GM19023 (cell line): ENCODE data around the gene SH3D19.

ENCODE experiments used
- ATAC-seq: cut with Tn5 transposase; IDR thresholded peaks from one replicate; pipeline ENCODE4 v1.9.1; 2021; ENCODE audit warnings: mild to moderate bottlenecking, moderate library complexity; ENCODE audit not compliant: unreplicated experiment

SH3D19 gene

DNA sequence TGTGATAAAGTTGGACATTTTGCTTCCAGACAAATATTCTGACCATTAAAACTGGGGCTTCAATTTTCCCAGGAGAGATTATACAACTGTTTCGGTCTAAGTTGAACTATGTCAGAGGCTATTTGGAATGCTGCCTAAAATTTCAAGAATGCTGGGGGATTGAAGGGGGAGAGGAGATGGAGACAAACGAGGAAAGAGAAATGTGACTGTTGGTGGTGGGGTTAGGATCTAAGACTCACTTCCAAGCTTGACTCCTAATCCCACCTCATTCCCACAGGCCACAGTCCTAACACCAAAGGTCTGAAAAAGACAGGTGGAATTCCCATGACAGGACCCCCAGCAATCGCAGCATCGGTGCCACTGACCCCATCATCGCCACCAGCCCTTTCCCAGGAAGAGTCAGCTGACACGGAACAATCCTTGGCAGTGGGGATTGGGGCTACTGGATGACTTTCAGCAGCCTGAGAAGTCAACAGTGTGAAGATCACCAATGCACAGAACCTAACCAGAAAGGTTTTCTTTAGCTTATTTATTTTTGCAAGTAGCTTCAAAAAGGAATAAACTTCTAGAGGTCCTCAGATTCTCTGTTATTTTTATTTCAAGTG lies 122.5 kb downstream of the SH3D19 start:
- ATAC-seq = no peak

- ATAC-seq = no peak
Observed at GRCh38 chr4:151202381-151202780, 123.0 kb downstream of the SH3D19 start.

DNA sequence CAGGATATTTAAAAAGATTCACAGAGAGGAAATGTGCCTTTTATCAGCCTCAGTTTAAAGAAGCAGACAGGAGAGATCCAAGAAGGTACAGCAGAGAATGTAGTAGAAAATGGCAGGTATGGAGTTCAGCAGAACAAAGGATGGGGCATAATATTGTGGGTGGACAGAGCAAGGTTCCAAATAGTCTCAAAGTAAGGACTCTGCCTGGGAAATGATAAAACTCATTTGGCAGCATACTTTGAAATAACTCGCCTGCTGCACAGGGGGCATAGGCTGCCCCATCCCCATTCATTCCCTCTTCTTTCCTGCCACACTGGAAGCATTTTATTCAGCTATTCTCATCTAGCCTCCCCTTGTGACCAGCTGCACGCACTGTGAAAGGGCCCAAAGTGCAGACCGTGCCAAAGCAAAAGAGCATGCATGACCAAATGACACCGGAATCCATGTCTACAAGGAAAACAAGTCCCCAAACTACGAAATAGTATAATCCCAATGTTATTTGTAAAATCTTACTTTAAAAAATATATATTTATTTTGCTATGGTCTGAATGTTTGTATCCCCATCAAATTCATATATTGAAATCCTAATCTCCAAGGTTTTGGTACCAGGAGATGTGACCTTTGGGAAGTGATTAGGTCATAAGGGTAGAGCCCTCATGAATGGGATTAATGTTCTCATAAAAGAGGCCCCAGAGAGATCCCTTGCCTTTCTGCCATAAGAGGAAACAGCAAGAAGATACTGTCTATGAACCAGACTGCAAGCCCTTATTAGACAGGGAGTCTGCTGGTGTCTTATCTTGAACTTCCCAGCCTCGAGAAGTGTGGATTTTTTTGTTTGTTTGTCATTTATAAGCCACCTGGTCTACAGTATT lies 125.8 kb downstream of the SH3D19 start:
- ATAC-seq = no peak

DNA sequence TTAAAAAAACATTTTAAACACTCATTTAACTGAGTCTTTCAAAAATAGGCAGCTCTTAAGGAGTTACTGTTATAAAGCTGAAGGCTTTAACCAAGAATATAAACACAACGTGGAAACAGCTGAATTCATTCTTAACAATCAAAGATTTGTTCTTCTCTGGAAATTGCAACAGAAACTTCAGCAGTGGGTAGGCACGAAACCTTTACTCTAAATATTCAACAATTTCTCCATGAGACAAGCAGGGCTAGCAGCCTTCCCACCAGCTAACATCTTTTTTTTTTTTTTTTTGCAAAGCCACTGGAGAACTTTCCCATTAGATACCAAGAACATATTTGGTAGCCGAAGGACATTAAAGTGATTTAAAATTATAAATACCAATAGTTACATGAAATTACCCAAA lies 126.7 kb downstream of the SH3D19 start:
- ATAC-seq = no peak

DNA sequence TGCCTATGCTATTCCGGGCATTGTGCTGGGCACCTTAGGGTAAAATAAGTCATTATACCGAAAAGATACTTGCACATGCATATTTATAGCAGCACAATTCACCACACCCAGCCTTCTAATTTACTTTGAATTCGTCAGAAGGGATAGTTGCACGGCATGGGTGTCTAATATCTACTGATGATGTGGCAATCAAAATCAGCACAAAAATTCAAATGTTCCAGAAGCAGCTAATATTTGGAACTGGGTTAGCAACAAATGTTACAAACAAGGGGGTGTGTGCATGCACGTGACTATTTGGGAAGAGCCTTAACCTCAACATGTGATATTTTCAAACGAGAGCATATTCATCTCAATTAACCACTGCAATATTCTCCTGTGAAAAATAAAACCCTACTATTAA lies 128.2 kb downstream of the SH3D19 start:
- no peak for ATAC-seq

DNA sequence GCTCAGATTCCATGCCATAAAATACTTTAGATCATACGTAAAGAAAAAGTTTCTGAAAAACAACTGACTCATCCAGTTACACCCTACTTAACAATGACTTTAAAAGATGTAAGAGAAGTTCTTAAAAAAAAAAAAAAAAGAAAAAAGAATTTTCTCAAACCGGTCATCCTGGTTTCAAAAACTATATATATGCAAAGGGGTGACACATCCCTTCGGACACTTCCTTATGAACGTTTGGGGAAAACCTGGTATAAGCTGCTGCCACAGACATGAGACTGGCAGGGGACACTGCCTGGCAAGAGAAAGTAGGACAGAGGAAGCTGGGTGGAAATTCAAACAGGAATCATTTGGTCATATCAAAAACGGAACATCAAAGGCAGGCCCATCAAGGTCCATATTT lies 129.6 kb downstream of the SH3D19 start:
- ATAC-seq = no peak

GRCh38 chr4:151193414-151193813 lies 132.0 kb downstream of the SH3D19 start:
- ATAC-seq = no peak

- ATAC-seq = no peak
Observed at GRCh38 chr4:151192556-151193235, 132.7 kb downstream of the SH3D19 start.

DNA sequence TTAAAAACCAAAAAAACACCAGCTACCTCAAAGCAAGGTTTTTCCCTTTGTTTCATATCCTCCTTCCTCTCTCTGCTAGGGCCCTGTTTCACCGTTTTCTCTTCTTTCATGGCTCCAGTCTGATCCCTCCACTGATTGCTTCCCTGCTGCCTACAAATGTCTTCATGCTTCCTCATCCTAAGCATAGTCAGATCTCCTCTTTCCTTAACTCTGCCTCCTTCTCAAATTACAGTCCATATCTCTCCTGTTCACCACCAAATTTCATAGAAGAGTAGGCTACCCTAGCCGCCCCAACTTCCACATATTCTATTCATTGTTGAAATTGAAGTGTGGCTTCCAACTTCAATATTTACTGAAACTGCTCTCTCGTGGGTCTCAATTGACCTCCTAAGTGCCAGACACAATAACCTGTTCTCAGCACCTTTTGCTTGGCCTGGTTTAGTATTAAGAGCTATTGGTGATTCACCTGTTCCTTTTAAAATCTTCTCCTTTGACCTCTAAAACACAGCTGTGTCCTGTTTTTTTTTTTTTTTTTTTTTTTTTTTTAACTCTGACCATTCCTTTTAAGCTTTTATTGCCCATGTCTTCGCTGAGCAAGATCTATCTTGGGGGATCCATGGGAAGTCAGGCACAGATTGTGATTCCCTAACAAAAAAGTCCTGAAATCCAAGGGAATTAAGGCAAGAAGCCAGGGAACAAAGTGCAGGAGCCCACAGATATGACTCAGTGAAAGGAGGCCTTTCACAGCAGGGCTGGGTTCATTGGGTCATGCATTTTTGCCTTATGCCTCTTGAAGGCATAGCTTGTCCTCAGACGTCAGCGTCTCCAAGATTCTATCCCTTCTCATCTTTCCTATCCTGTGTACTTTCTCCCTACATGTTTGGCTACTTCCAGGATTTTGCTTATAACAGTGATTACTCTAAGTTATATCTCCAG lies 140.6 kb downstream of the SH3D19 start:
- no peak for ATAC-seq

DNA sequence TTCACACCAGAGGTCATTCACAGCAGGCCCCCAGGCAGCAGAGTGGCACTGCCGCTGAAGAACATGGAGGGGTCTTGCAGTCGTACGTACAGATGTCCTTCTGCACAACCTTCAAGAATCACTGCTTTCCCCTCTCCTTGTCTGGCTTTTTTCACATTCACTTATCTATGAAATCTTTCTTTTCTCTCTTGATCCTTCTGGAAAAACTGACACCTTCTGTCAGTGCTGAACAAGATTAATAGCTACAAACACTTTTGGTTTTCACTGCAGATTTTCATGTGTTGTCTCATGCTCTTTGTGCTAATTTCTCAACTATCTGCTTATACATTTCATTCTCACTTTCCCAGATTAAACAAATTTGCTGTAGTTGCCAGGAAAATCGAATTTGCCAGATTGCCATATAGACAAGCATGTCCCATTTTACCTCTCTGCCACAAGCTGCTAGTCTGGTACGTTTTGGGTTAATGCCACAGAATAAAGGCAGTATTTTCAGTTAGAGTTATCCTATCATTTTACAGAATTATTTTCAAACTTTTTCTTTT lies 142.9 kb downstream of the SH3D19 start:
- no peak for ATAC-seq

GRCh38 chr4:151176685-151177084 lies 148.7 kb downstream of the SH3D19 start:
- no peak for ATAC-seq

GRCh38 chr4:151175754-151176631 lies 149.4 kb downstream of the SH3D19 start:
- no peak for ATAC-seq

DNA sequence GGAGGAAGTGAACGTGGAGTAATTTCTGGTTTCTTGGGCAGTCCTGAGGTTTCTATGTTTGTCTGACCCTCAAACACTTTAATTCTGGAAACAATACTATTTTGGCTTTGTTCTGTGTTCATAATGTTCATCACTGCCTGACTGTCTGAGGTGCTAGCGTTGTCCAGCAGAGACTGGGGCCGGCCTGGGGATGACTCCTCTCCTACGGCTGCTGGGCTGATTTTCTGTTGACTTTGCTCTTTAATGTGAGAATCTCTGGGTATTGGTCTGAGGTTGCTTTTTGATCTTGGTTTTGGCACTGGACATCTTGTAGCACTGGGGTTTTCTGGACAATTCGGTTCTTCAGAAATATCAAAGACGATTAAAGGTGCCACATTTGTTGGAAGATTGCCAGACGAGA lies 150.2 kb downstream of the SH3D19 start:
- ATAC-seq = no peak

GRCh38 chr4:151174784-151175183 lies 150.6 kb downstream of the SH3D19 start:
- ATAC-seq = no peak

GRCh38 chr4:151173871-151174270 lies 151.5 kb downstream of the SH3D19 start:
- no peak for ATAC-seq

GRCh38 chr4:151169900-151170299 lies 155.5 kb downstream of the SH3D19 start:
- no peak for ATAC-seq

DNA sequence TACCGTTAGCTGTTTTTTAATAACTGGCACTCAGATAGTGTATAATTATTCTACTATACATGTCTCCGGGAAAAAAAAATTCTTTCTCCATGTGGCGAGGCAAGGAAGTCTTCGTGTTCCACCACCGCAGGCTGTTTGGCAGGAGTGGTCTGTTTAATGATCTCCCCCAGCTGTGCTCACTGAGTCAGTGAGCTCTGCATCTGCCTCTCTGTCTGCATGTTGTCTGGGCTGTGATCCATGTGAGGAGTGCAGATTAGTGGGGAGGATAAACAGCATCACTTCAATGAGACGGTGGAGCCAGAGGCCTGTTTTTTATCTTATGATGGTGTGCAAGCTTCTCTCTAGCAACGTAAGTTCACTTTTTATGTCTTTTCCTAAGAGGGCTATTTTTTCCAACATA lies 156.2 kb downstream of the SH3D19 start:
- no peak for ATAC-seq

DNA sequence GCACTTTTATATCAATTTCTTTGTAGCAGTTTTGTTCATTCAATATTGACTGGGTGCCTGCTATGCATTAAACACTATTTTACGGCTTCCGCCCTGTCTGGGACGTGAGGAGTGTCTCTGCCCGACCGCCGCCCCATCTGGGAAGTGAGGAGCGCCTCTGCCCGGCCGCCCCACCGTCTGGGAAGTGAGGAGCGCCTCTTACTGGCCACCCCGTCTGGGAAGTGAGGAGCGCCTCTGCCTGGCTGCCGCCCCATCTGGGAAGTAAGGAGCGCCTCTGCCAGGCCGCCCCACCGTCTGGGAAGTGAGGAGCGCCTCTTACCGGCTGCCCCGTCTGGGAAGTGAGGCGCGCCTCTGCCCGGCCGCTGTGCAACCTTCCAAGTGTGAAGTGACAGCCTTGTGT lies 157.8 kb downstream of the SH3D19 start:
- no peak for ATAC-seq

GRCh38 chr4:151166636-151167035 lies 158.8 kb downstream of the SH3D19 start:
- no peak for ATAC-seq
